PC-3 (cell line): ENCODE results near the gene PLK3.

Experiments
- EZH2 ChIP-seq: fragments of 300-600 bp; sonication (generic); IDR thresholded peaks from one replicate; pipeline ENCODE4 v1.6.1; 2017; ENCODE audit warnings: antibody characterized with exemption, mild to moderate bottlenecking, low read length; ENCODE audit not compliant: unreplicated experiment
- EZH2phosphoT487 ChIP-seq: fragments of 300-600 bp; sonication (generic); IDR thresholded peaks from 2 replicates; pipeline ENCODE4 v1.6.1; 2018; ENCODE audit warnings: mild to moderate bottlenecking, antibody characterized with exemption, low read length, borderline replicate concordance
- TF ChIP-seq, protein P1 (sequence below): fragments of 300-600 bp; sonication (generic); conservative IDR thresholded peaks from 2 replicates; pipeline ENCODE4 v1.5.1; 2017; ENCODE audit warnings: antibody characterized with exemption, low read depth, mild to moderate bottlenecking, low read length

DNA sequence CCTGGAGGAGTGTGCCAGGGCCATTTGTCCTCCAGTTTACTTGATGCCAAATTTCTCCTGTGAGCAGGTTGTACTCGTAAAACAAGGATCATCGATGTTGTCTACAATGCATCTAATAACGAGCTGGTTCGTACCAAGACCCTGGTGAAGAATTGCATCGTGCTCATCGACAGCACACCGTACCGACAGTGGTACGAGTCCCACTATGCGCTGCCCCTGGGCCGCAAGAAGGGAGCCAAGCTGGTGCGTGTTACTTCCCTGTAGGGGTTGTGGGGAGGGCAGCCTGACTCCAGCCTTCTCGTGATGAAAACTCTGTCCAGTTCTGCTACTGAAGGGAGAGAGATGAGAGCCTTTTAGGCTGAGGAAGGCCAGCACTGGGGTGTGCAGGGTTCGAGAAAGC lies 22.6 kb upstream of the PLK3 start:
- TF ChIP-seq, protein P1, sequence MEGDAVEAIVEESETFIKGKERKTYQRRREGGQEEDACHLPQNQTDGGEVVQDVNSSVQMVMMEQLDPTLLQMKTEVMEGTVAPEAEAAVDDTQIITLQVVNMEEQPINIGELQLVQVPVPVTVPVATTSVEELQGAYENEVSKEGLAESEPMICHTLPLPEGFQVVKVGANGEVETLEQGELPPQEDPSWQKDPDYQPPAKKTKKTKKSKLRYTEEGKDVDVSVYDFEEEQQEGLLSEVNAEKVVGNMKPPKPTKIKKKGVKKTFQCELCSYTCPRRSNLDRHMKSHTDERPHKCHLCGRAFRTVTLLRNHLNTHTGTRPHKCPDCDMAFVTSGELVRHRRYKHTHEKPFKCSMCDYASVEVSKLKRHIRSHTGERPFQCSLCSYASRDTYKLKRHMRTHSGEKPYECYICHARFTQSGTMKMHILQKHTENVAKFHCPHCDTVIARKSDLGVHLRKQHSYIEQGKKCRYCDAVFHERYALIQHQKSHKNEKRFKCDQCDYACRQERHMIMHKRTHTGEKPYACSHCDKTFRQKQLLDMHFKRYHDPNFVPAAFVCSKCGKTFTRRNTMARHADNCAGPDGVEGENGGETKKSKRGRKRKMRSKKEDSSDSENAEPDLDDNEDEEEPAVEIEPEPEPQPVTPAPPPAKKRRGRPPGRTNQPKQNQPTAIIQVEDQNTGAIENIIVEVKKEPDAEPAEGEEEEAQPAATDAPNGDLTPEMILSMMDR, result no peak
- no peak for TF ChIP-seq EZH2
- no peak for TF ChIP-seq EZH2phosphoT487
